HepG2 (cell line): Measurements from ENCODE around the gene KRTAP5-4. TPM values are rescaled to one million over a fixed set of nuclear protein-coding genes. Genes with fewer than 3 reads are reported as not detected.

Source experiments
- ATAC-seq: fragments of 200-7000 bp; cut with Tn5 transposase; 3 replicates; pipeline ENCODE4 v1.9.1; 2020; ENCODE audit warnings: mild to moderate bottlenecking, moderate library complexity
- BruUV-seq: library from RNA; stranded (reverse); fragments of 400-500 nt; replicated peaks from 2 replicates; lab custom pipeline; 2021; lab: Mats Ljungman, UMichigan
- CTCF ChIA-PET: fragments of 300-600 bp; formaldehyde crosslinking; extraction: SDS; loops from one replicate; lab custom pipeline; 2021; ENCODE audit warnings: low total read pairs, inconsistent platforms, low intra/inter-chr PET ratio; lab: Yijun Ruan, JAX
- POLR2A ChIA-PET: fragments of 350-600 bp; sonication (Branson Sonifier 250); formaldehyde crosslinking; loops from one replicate; lab custom pipeline; 2020; ENCODE audit warnings: antibody characterized with exemption, inconsistent platforms; lab: Yijun Ruan, JAX
- DNase-seq: peaks from one replicate; pipeline ENCODE4 v3.0.0-alpha.2; 2015; ENCODE audit warnings: low spot score
- FAIRE-seq: peaks from 3 replicates; lab custom pipeline; 2011; peaks lifted over from hg19 to GRCh38; lab: Jason Lieb, UNC
- H2AFZ ChIP-seq: one replicate; pipeline ENCODE4 v1.6.1; 2011; ENCODE audit warnings: low read length, inconsistent platforms
- H3K27ac ChIP-seq: fragments of 300-600 bp; 3 replicates; pipeline ENCODE4 v1.8.0; 2011; ENCODE audit warnings: mixed run types, mild to moderate bottlenecking, mixed read lengths, low read length, inconsistent platforms; ENCODE audit not compliant: insufficient read depth; ENCODE audit errors: extremely low read length
- H3K27me3 ChIP-seq, 2 experiments: fragments of 200-600 bp in 1 of 2; 2 replicates in 1 of 2; 3 replicates in 1 of 2; pipeline versions ENCODE4 v1.6.0 to v1.8.0; 2011; ENCODE audit warnings: low read length in 2 of 2, mild to moderate bottlenecking in 2 of 2, moderate library complexity in 2 of 2, inconsistent platforms in 1 of 2; ENCODE audit not compliant: insufficient read depth in 2 of 2, control insufficient read depth in 1 of 2
- H3K36me3 ChIP-seq, 2 experiments: fragments of 200-600 bp in 1 of 2; replicated peaks in 1 of 2; 2 replicates in 1 of 2; 3 replicates in 1 of 2; pipeline versions ENCODE4 v1.5.1 to v1.8.0; 2011; ENCODE audit warnings: low read length in 2 of 2, inconsistent platforms in 1 of 2; ENCODE audit not compliant: insufficient read depth in 2 of 2, control insufficient read depth in 1 of 2
- H3K4me1 ChIP-seq: 2 replicates; pipeline ENCODE4 v1.5.1; 2012; ENCODE audit warnings: low read length, inconsistent platforms; ENCODE audit not compliant: insufficient read depth
- H3K4me2 ChIP-seq: 2 replicates; pipeline ENCODE4 v1.6.0; 2011; ENCODE audit warnings: low read depth, low read length, inconsistent platforms
- H3K4me3 ChIP-seq, 3 experiments: fragments of 200-600 bp in 1 of 3; sonication (generic), shearing (Covaris generic) in 1 of 3; replicated peaks in 1 of 3; 2 replicates each; pipeline ENCODE4 v1.5.1; 2011 to 2016; ENCODE audit warnings: low read length in 3 of 3, inconsistent platforms in 2 of 3, low read depth in 2 of 3, mild to moderate bottlenecking in 2 of 3, control low read depth in 1 of 3, mixed read lengths in 1 of 3; ENCODE audit not compliant: insufficient read depth in 1 of 3
- H3K79me2 ChIP-seq: one replicate; pipeline ENCODE4 v1.6.1; 2011; ENCODE audit warnings: low read length, inconsistent platforms; ENCODE audit not compliant: insufficient read depth
- H3K9ac ChIP-seq: 2 replicates; pipeline ENCODE4 v1.6.0; 2011; ENCODE audit warnings: mild to moderate bottlenecking, low read depth, low read length, inconsistent platforms; ENCODE audit not compliant: insufficient read depth
- H3K9me3 ChIP-seq: 2 replicates; pipeline ENCODE4 v1.5.1; 2012; ENCODE audit warnings: mild to moderate bottlenecking, low read length
- H4K20me1 ChIP-seq: 2 replicates; pipeline ENCODE4 v1.6.0; 2011; ENCODE audit warnings: inconsistent platforms, mild to moderate bottlenecking, low read length, moderate library complexity; ENCODE audit not compliant: insufficient read depth
- ATM ChIP-seq: fragments of 450-650 bp; IDR thresholded peaks from 2 replicates; pipeline ENCODE4 v1.7.1; 2017; ENCODE audit warnings: mild to moderate bottlenecking, borderline replicate concordance
- CENPT ChIP-seq: sonication (generic); formaldehyde crosslinking; IDR thresholded peaks from 2 replicates; pipeline ENCODE4 v1.8.0; 2022; ENCODE audit warnings: low read depth, mild to moderate bottlenecking, moderate library complexity, missing genetic modification reagents
- KDM1A ChIP-seq: IDR thresholded peaks from 2 replicates; pipeline ENCODE4 v1.6.1; 2016; ENCODE audit warnings: missing compliant biosample characterization
- MEIS2 ChIP-seq: sonication (generic); formaldehyde crosslinking; IDR thresholded peaks from 2 replicates; pipeline ENCODE4 v1.9.0; 2021; ENCODE audit warnings: mild to moderate bottlenecking, missing genetic modification reagents
- NAIF1 ChIP-seq: sonication (generic); formaldehyde crosslinking; IDR thresholded peaks from 2 replicates; pipeline ENCODE4 v1.5.0; 2020; ENCODE audit warnings: mild to moderate bottlenecking, missing genetic modification reagents, borderline replicate concordance
- RAD51 ChIP-seq: fragments of 450-650 bp; IDR thresholded peaks from 2 replicates; pipeline ENCODE4 v1.6.1; 2016; ENCODE audit warnings: borderline replicate concordance
- RFX3 ChIP-seq: IDR thresholded peaks from 2 replicates; pipeline ENCODE4 v1.6.1; 2016; ENCODE audit warnings: missing biosample characterization, missing genetic modification reagents
- SETDB1 ChIP-seq: sonication (generic); formaldehyde crosslinking; IDR thresholded peaks from 2 replicates; pipeline ENCODE4 v1.5.1; 2020; ENCODE audit warnings: missing genetic modification reagents, mild to moderate bottlenecking, borderline replicate concordance
- TBX3 ChIP-seq: fragments of 450-650 bp; IDR thresholded peaks from 2 replicates; pipeline ENCODE4 v1.6.1; 2017; ENCODE audit warnings: antibody characterized with exemption, mild to moderate bottlenecking, inconsistent platforms, borderline replicate concordance
- ZBTB2 ChIP-seq: sonication (generic); formaldehyde crosslinking; IDR thresholded peaks from 2 replicates; pipeline ENCODE4 v1.8.0; 2022; ENCODE audit warnings: low read depth, missing genetic modification reagents
- ZNF124 ChIP-seq: sonication (generic); formaldehyde crosslinking; IDR thresholded peaks from 2 replicates; pipeline ENCODE4 v1.4.0; 2020; ENCODE audit warnings: missing genetic modification reagents
- ZNF20 ChIP-seq: sonication (generic); formaldehyde crosslinking; IDR thresholded peaks from 2 replicates; pipeline ENCODE4 v1.4.0; 2020; ENCODE audit warnings: mild to moderate bottlenecking, moderate library complexity, missing genetic modification reagents
- ZNF576 ChIP-seq: sonication (generic); formaldehyde crosslinking; IDR thresholded peaks from 2 replicates; pipeline ENCODE4 v1.4.0; 2020; ENCODE audit warnings: mild to moderate bottlenecking, missing genetic modification reagents
- ZNF839 ChIP-seq: sonication (generic); formaldehyde crosslinking; IDR thresholded peaks from 2 replicates; pipeline ENCODE4 v1.4.0; 2020; ENCODE audit warnings: missing genetic modification reagents, mild to moderate bottlenecking, borderline replicate concordance
- WGBS: methylation state at CpG from one replicate; pipeline ENCODE4 v1.1.6; 2017; ENCODE audit warnings: low lambda C conversion rate; 5-methylcytosine and 5-hydroxymethylcytosine counted together
- in situ Hi-C: cut with HindIII; loops from 2 replicates; pipeline ENCODE4 v1.10.0; 2017; ENCODE audit warnings: low pct_unique_long_range_greater_than_20kb; ENCODE audit not compliant: extremely low pct_ligation_motif_present
- intact Hi-C: fragments of 100-400 bp; cut with micrococcal nuclease; formaldehyde crosslinking; loops from one replicate; pipeline ENCODE4 v1.10.0; 2022; ENCODE audit not compliant: unreplicated experiment
- polyA plus RNA-seq, 8 experiments: library from polyadenylated mRNA; depleted of rRNA in 3 of 8; stranded (reverse) in 7 of 8; unstranded in 1 of 8; fragments of >200 nt; fragmentation: Illumina TruSeq in 4 of 8; extraction: Trizol in 4 of 8; gene quantifications; 2 replicates each; pipeline versions ENCODE4 v1.2.1 to v1.2.3, GENCODE V29; 2011 to 2016; ENCODE audit warnings: low read depth in 4 of 8, missing spikeins in 1 of 8, mixed read lengths in 1 of 8; ENCODE audit not compliant: insufficient read depth in 1 of 8
- total RNA-seq, 5 experiments: library from RNA; depleted of rRNA; stranded (reverse); fragments of >200 nt; fragmentation: Illumina TruSeq; extraction: Trizol; gene quantifications; 2 replicates each; pipeline ENCODE4 v1.2.3, GENCODE V29; 2016; ENCODE audit warnings: low read depth in 1 of 5

Gene KRTAP5-4
- total and polyA plus RNA-seq, 2 of the 13 experiments (the other 11 are each of a cell fraction or from before 2014, with no cell fraction given), result not detected

DNA sequence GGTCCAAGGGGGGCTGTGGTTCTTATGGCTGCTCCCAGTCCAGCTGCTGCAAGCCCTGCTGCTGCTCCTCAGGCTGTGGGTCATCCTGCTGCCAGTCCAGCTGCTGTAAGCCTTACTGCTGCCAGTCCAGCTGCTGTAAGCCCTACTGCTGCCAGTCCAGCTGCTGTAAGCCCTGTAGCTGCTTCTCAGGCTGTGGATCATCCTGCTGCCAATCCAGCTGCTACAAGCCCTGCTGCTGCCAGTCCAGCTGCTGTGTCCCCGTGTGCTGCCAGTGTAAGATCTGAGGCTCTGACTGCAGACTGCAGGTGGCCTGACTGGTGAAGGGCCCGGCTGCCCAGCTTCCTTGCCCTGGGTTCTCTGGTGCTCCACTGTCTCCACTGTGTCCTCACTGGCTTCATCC is 8.3 kb upstream of the KRTAP5-4 start:
- in situ Hi-C loops (no loop called here), intact Hi-C loops (no loop called here)
- H3K4me1 ChIP-seq, result no peaks in the 10 kb centered on the region
- no peak overlapping the region for H3K4me3 ChIP-seq
- FAIRE-seq (no peak), ATAC-seq (no peak), DNase-seq (no peak)
- H3K79me2 ChIP-seq, result no peaks in the 10 kb centered on the region
- ChIA-PET CTCF (no interaction called here), POLR2A (no interaction called here)
- no peaks in the 10 kb centered on the region for H4K20me1 ChIP-seq
- H3K27me3 ChIP-seq, result peaks cover 14 to 71% of the 10 kb centered on the region in 2 experiments
- TF ChIP-seq CENPT (CRISPR knock-in tag), result no peak
- no peak for TF ChIP-seq SETDB1 (CRISPR knock-in tag)
- TF ChIP-seq ZNF20 (CRISPR knock-in tag), result no peak
- TF ChIP-seq TBX3, result no peak
- TF ChIP-seq ZNF576, result no peak
- no peak for TF ChIP-seq MEIS2 (CRISPR knock-in tag)
- no peak for TF ChIP-seq RAD51
- no peak for TF ChIP-seq ZBTB2 (CRISPR knock-in tag)
- no peak for TF ChIP-seq KDM1A (CRISPR knock-in tag)
- TF ChIP-seq NAIF1 (CRISPR knock-in tag), result no peak
- TF ChIP-seq ATM, result no peak
- TF ChIP-seq ZNF839 (CRISPR knock-in tag), result no peak
- no peak for TF ChIP-seq ZNF124
- no peak for TF ChIP-seq RFX3 (CRISPR knock-in tag)
- BruUV-seq, result no TSS peak
- H3K36me3 ChIP-seq, result no peaks in the 10 kb centered on the region
- no CpG with 5 or more reads among the region's 2 CpGs for WGBS
- no peaks in the 10 kb centered on the region for H3K9me3 ChIP-seq
- no peak overlapping the region for H3K27ac ChIP-seq
- no peak overlapping the region for H2AFZ ChIP-seq
- H3K9ac ChIP-seq, result no peak overlapping the region
- H3K4me2 ChIP-seq, result no peak overlapping the region
